Measurements from ENCODE around the gene RAB3A.
A peak's percentile ranks its signal among the peaks of the same experiment; 100 is the strongest.

Gene RAB3A

DNA sequence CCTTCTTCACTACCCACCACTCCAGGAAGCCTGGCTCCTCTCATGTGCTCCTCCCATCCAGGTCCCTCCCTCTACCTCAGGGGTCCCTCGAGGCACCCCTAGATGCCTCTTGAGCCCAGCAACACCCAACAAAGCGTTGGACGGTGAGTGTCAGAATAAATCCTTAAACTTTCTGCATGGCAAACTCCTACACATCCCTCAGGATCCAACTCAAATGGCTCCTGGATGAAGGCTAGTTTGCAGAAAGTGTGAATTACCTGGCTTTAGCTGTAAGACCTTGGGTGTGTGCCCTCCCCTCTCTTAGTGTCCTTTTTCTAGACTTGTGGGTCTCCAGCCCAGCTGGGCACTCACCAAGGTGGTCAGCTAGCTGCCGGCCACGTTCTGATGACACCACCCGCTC is 5.5 kb downstream of the RAB3A start:
- Histone ChIP-seq H3K9ac (peak overlapping the region in 1 of 11 experiments; percentile 28; a peak in 3 of 22 replicates), H4K20me1 (peaks cover 0 to 37% (median 7%) of the 10 kb centered on the region in 11 experiments; a peak in 10 of 22 replicates), H3K4me1 (peaks cover 26 to 57% (median 54%) of the 10 kb centered on the region in 10 experiments), H3K4me2 (no peak overlapping the region), H3K27ac (no peak overlapping the region), H3K36me3 (peaks cover 37 to 60% (median 45%) of the 10 kb centered on the region in 11 experiments), H3K9me3 (replicated peaks in 1 of 11) (no peaks in the 10 kb centered on the region), H3K4me3 (no peak overlapping the region), H3K27me3 (no peaks in the 10 kb centered on the region)
- TF ChIP-seq Cebpa-rat (IDR thresholded peaks at IDR 0.05), result no peak

- H3K36me3 ChIP-seq, result peaks cover 37 to 60% (median 45%) of the 10 kb centered on the region in 11 experiments
- no peak overlapping the region for H3K4me3 ChIP-seq
- H4K20me1 ChIP-seq, result peaks cover 0 to 34% (median 5%) of the 10 kb centered on the region in 11 experiments; a peak in 10 of 22 replicates
- no peak overlapping the region for H3K4me2 ChIP-seq
- no peaks in the 10 kb centered on the region for H3K9me3 ChIP-seq (replicated peaks in 1 of 11)
- H3K4me1 ChIP-seq, result peaks cover 22 to 52% (median 50%) of the 10 kb centered on the region in 10 experiments
- peak overlapping the region in 1 of 11 experiments; percentile 28; a peak in 3 of 22 replicates for H3K9ac ChIP-seq
- TF ChIP-seq Cebpa-rat (IDR thresholded peaks at IDR 0.05), result no peak
- no peak overlapping the region for H3K27ac ChIP-seq
- no peaks in the 10 kb centered on the region for H3K27me3 ChIP-seq
These were observed 5.9 kb downstream of the RAB3A start for GRCh38 chr19:18197941-18198340.

DNA sequence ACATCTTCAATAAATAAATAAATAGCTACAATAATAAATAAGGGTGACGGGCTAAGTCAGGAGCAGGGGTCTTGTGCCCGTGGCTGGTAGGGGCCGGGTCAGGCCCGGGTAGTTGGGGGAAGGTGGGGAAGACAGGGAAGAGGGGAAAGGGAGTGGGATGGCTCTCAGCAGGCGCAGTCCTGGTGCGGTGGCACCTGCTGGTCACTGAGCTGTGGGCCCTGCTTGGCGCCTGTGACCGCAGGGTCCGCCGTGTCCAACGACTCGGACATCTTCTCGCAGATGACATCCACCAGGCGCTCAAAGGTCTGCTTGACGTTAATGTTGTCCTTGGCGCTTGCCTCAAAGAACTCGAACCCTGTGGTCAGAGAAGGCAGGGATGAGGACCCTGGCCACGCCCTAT is 6.5 kb downstream of the RAB3A start:
- no peak overlapping the region for H3K4me3 ChIP-seq
- H3K27me3 ChIP-seq, result no peaks in the 10 kb centered on the region
- H3K36me3 ChIP-seq, result peaks cover 37 to 59% (median 45%) of the 10 kb centered on the region in 11 experiments
- H3K9me3 ChIP-seq (replicated peaks in 1 of 11), result no peaks in the 10 kb centered on the region
- no peak overlapping the region for H3K9ac ChIP-seq
- no peak overlapping the region for H3K27ac ChIP-seq
- no peak for TF ChIP-seq Cebpa-rat (IDR thresholded peaks at IDR 0.05)
- H3K4me1 ChIP-seq, result peaks cover 16 to 47% (median 44%) of the 10 kb centered on the region in 10 experiments
- peaks cover 0 to 29% (median under 1%) of the 10 kb centered on the region in 11 experiments; a peak in 10 of 22 replicates for H4K20me1 ChIP-seq
- H3K4me2 ChIP-seq, result no peak overlapping the region

DNA sequence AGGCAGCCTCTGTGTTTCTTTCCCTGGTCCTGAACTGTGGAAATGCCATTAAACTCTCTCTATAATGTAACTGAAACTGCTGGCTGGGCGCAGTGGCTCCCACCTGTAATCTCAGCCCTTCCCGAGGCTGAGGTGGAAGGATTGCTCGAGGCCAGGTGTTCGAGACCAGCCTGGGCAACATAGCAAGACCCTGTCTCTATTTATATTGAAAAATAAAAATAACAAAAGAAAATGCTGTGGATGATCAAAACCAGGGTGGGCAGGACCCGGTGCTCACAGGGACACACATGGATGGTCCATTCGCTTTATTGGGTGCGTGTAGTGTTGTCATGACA is 7.4 kb downstream of the RAB3A start:
- Histone ChIP-seq H4K20me1 (peaks cover 0 to 20% (median 0%) of the 10 kb centered on the region in 11 experiments; a peak in 5 of 22 replicates), H3K27ac (peak overlapping the region in 3 of 11 experiments; percentile 8 to 49 (median 38); a peak in 1 of 22 replicates), H3K4me1 (peaks cover 14 to 47% (median 42%) of the 10 kb centered on the region in 10 experiments)

DNA sequence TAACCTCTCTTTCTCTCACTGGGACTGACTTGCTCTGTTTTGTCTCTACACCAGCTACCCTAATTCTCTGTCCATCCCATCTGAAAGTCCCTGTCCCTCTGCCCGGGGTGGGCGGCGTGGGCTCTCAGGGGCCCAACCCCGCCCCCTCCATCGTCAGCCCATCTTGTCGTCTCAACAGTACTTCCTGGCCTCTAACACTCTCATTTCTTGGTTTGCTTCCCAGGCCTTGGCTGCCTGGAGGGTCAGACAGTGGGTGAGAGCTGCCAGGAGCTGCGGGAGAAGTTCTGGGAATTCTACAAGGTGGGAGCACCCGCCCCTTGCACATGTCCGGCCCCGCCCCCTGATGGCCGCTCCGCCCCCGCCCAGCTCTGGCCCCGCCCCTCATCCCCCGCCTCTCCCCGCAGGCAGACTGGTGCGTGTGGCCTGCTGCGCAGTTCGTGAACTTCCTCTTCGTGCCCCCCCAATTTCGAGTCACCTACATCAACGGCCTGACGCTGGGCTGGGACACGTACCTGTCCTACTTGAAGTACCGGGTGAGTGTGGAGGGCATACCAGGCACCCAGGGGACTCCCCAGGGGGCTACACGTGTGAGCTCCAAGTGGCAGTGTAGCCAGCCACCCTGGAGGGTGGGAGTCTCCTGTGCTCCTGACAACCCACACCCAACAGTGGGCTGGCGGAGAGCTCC is 9.1 kb downstream of the RAB3A start:
- Histone ChIP-seq H4K20me1 (peaks cover 0 to 18% (median 0%) of the 10 kb centered on the region in 11 experiments; a peak in 5 of 22 replicates), H3K4me2 (peak overlapping the region; percentile 77 to 100 (median 98)), H3K9ac (peak overlapping the region in 9 of 11 experiments; percentile 81 to 90 (median 85); a peak in 12 of 22 replicates), H3K27me3 (no peaks in the 10 kb centered on the region), H3K36me3 (peaks cover 29 to 46% (median 36%) of the 10 kb centered on the region in 11 experiments), H3K9me3 (replicated peaks in 1 of 11) (no peaks in the 10 kb centered on the region), H3K4me3 (peak overlapping the region in 8 of 10 experiments; percentile 70 to 96 (median 85); a peak in 14 of 20 replicates), H3K4me1 (peaks cover 28 to 52% (median 46%) of the 10 kb centered on the region in 10 experiments), H3K27ac (peak overlapping the region in 2 of 11 experiments; percentile 2 to 21; a peak in 2 of 22 replicates)
- no peak for TF ChIP-seq Cebpa-rat (IDR thresholded peaks at IDR 0.05)

More for the DNA sequence above, 7.4 kb downstream of the RAB3A start:
- TF ChIP-seq Cebpa-rat (IDR thresholded peaks at IDR 0.05), result no peak
- Histone ChIP-seq H3K9me3 (replicated peaks in 1 of 11) (no peaks in the 10 kb centered on the region), H3K4me2 (peak overlapping the region in 7 of 11 experiments; percentile 38 to 73 (median 51); a peak in 7 of 22 replicates), H3K27me3 (no peaks in the 10 kb centered on the region), H3K9ac (peak overlapping the region in 6 of 11 experiments; percentile 18 to 55 (median 47); a peak in 5 of 22 replicates), H3K4me3 (no peak overlapping the region), H3K36me3 (peaks cover 37 to 52% (median 45%) of the 10 kb centered on the region in 11 experiments)

DNA sequence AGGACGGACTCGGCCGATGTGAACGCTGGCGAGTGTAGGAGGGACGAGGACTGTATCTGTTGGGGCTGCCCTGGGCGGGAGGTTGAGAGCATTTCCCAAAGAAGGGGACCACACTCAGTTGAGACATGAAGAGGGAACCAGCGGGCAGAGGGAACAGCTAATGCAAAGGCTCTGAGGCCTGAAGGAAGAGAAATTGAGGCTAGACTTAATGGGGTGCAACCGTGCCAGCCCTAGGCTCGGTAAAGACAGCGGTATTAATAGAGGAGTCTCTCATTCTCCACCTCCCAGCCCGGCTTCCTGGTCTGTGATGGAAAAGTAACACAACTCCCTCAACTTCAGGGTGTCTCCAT is 9.7 kb downstream of the RAB3A start:
- peaks cover 28 to 52% (median 46%) of the 10 kb centered on the region in 10 experiments for H3K4me1 ChIP-seq
- H3K27ac ChIP-seq, result peak overlapping the region in 6 of 11 experiments; percentile 73 to 86 (median 78); a peak in 6 of 22 replicates
- H3K9me3 ChIP-seq (replicated peaks in 1 of 11), result no peaks in the 10 kb centered on the region
- peak overlapping the region; percentile 77 to 100 (median 98) for H3K4me2 ChIP-seq
- peak overlapping the region; percentile 68 to 96 (median 84) for H3K4me3 ChIP-seq
- H3K27me3 ChIP-seq, result no peaks in the 10 kb centered on the region
- H3K36me3 ChIP-seq, result peaks cover 23 to 40% (median 30%) of the 10 kb centered on the region in 11 experiments
- H4K20me1 ChIP-seq, result peaks cover 0 to 18% (median 0%) of the 10 kb centered on the region in 11 experiments; a peak in 5 of 22 replicates
- no peak for TF ChIP-seq Cebpa-rat (IDR thresholded peaks at IDR 0.05)
- peak overlapping the region; percentile 81 to 94 (median 85) for H3K9ac ChIP-seq

- Histone ChIP-seq H3K4me3 (peak overlapping the region; percentile 68 to 96 (median 84)), H3K4me2 (peak overlapping the region; percentile 77 to 100 (median 98)), H4K20me1 (peaks cover 0 to 18% (median 0%) of the 10 kb centered on the region in 11 experiments; a peak in 5 of 22 replicates), H3K9me3 (replicated peaks in 1 of 11) (no peaks in the 10 kb centered on the region), H3K9ac (peak overlapping the region; percentile 81 to 94 (median 85)), H3K27me3 (no peaks in the 10 kb centered on the region), H3K4me1 (peaks cover 28 to 52% (median 46%) of the 10 kb centered on the region in 10 experiments), H3K27ac (peak overlapping the region in 10 of 11 experiments; percentile 67 to 86 (median 78); a peak in 21 of 22 replicates), H3K36me3 (peaks cover 18 to 34% (median 24%) of the 10 kb centered on the region in 11 experiments)
- TF ChIP-seq Cebpa-rat (IDR thresholded peaks at IDR 0.05), result no peak
These were observed 10.3 kb downstream of the RAB3A start for GRCh38 chr19:18193388-18194180.

GRCh38 chr19:18192673-18193387 is 11.0 kb downstream of the RAB3A start, which contains the start of gene MPV17L2:
MPV17L2 (plus strand) TSS chr19:18193218; CDS start chr19:18193282, 64 bp downstream.
- Histone ChIP-seq H4K20me1 (peaks cover 0 to 18% (median 0%) of the 10 kb centered on the region in 11 experiments; a peak in 5 of 22 replicates), H3K4me2 (peak within 1 kb of the TSS; percentile 85 to 100 (median 98)), H3K4me1 (peaks cover 28 to 52% (median 47%) of the 10 kb centered on the region in 10 experiments), H3K27me3 (no peaks in the 10 kb centered on the region), H3K4me3 (peak within 1 kb of the TSS; percentile 68 to 96 (median 84)), H3K27ac (peak within 1 kb of the TSS; percentile 76 to 89 (median 84)), H3K36me3 (peaks cover 12 to 29% (median 18%) of the 10 kb centered on the region in 11 experiments), H3K9ac (peak within 1 kb of the TSS; percentile 81 to 94 (median 85)), H3K9me3 (replicated peaks in 1 of 11) (no peaks in the 10 kb centered on the region)
- TF ChIP-seq Cebpa-rat (IDR thresholded peaks at IDR 0.05), result no peak
